ENCODE results near the gene DPP6. TPM values are rescaled to one million over a fixed set of nuclear protein-coding genes. Genes with fewer than 3 reads are reported as not detected.

Gene DPP6
- total and polyA plus RNA-seq, 2 of the 8 experiments (the other 6 are each of a cell fraction or from before 2014, with no cell fraction given) = 4.7 to 6.8 TPM

DNA sequence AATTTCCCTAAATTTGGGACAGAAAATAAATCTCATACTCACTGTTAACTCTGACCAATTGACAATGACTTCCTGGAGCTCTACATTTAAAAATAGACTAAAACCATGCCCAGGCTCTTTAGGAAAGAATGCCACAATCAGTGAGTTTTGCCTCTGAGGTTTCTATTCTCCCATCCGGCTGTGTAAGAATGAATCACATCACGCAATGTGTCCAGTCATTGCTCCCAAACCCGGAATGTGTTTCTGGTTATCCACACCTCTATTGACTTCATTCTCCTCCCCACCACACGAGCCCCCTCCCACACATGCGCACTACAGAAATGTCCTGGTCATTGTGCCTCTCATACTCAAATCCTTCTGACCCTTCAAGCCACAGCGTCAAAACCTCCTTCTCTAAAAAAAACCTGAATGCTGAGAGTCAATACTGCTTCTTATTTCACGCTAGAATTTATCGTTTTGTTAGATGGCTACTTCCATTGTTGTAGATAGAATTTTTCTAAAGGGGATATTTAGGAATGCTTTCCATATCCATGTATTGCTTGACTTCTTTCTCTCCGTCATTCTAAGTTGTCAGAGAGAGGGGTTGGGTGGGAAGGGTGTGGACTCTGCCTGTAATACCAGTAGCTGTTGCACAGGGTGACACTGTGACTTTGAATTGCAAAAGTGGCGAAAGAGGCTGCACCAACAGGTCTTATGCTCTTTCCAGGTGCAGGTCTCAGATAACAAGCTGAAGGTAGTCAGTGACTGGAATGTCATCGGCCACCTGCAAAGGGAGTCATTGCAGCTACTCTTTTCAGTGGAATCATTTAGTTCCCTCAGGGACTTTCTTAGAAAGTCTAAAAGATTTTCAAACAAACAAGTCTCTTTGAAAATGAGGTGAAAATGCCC lies 594.2 kb downstream of the DPP6 start:
- H3K27ac ChIP-seq (ENCODE audit: low read depth, low read length) = no peak overlapping the region
- CTCF ChIA-PET (ENCODE audit: partially characterized antibody) = interaction anchor here (1.1 kb wide), 1 partner anchor 18 kb away, joined by 3 read pairs; no protein-coding TSS in a partner anchor

More for the DNA sequence above, 594.2 kb downstream of the DPP6 start:
- H2BK5ac ChIP-seq (ENCODE audit: low read depth, low read length) = no peak overlapping the region
- no peak overlapping the region for H2BK15ac ChIP-seq (ENCODE audit: low read length)
- H4K8ac ChIP-seq (ENCODE audit: extremely low read depth, insufficient read depth, low read length) = no peak overlapping the region
- H3K9ac ChIP-seq (replicated peaks in 1 of 4; ENCODE audit: extremely low read depth in 1 of 4, low read depth in 3 of 4, low read length in 3 of 4) = no peak overlapping the region
- H2AK5ac ChIP-seq (ENCODE audit: low read depth, low read length) = no peak overlapping the region
- H3K27me3 ChIP-seq (replicated peaks in 1 of 4; ENCODE audit: control insufficient read depth in 3 of 4, extremely low read depth in 1 of 4, insufficient read depth in 3 of 4, low read length in 3 of 4) = no peaks in the 10 kb centered on the region
- H3K56ac ChIP-seq (replicated peaks; ENCODE audit: insufficient read length, low read depth, low read length) = no peak overlapping the region
- no peak overlapping the region for H2BK20ac ChIP-seq (ENCODE audit: low read length)
- no peak overlapping the region for H3K14ac ChIP-seq (ENCODE audit: insufficient read length)
- no peak for DNase-seq (ENCODE audit: low read depth in 1 of 2, low spot score in 2 of 2)
- no peaks in the 10 kb centered on the region for H3K79me2 ChIP-seq (ENCODE audit: control insufficient read depth in 1 of 2, insufficient read depth in 2 of 2, low read length in 2 of 2)
- no peak overlapping the region for H4K5ac ChIP-seq (ENCODE audit: insufficient read length, low read depth, low read length)
- no peaks in the 10 kb centered on the region for H3K23me2 ChIP-seq (ENCODE audit: low read depth, low read length)
- TF ChIP-seq NRF1 (IDR thresholded peaks at IDR 0.05; ENCODE audit: low read depth, low read length) (no peak), ASH2L (IDR thresholded peaks at IDR 0.05; ENCODE audit: low read length) (no peak)
- TF ChIP-seq, protein P1, sequence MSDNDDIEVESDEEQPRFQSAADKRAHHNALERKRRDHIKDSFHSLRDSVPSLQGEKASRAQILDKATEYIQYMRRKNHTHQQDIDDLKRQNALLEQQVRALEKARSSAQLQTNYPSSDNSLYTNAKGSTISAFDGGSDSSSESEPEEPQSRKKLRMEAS (IDR thresholded peaks at IDR 0.05) = no peak
- TF ChIP-seq, protein P2, sequence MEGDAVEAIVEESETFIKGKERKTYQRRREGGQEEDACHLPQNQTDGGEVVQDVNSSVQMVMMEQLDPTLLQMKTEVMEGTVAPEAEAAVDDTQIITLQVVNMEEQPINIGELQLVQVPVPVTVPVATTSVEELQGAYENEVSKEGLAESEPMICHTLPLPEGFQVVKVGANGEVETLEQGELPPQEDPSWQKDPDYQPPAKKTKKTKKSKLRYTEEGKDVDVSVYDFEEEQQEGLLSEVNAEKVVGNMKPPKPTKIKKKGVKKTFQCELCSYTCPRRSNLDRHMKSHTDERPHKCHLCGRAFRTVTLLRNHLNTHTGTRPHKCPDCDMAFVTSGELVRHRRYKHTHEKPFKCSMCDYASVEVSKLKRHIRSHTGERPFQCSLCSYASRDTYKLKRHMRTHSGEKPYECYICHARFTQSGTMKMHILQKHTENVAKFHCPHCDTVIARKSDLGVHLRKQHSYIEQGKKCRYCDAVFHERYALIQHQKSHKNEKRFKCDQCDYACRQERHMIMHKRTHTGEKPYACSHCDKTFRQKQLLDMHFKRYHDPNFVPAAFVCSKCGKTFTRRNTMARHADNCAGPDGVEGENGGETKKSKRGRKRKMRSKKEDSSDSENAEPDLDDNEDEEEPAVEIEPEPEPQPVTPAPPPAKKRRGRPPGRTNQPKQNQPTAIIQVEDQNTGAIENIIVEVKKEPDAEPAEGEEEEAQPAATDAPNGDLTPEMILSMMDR (IDR thresholded peaks at IDR 0.05; ENCODE audit: control extremely low read depth in 1 of 3, insufficient read depth in 1 of 3, low read depth in 1 of 3, low read length in 3 of 3) = no peak
- H3K18ac ChIP-seq (ENCODE audit: extremely low read depth, low read length) = no peak overlapping the region
- H2BK120ac ChIP-seq (replicated peaks; ENCODE audit: low read depth, low read length) = no peak overlapping the region
- no peak overlapping the region for H2AFZ ChIP-seq (ENCODE audit: low read length)
- no peak for FAIRE-seq
- H3K23ac ChIP-seq (ENCODE audit: insufficient read length) = no peak overlapping the region
- H3K9me3 ChIP-seq (ENCODE audit: insufficient read depth in 2 of 2, low read depth in 1 of 2, low read length in 1 of 2) = no peaks in the 10 kb centered on the region
- H3K79me1 ChIP-seq (ENCODE audit: low read depth, low read length) = no peaks in the 10 kb centered on the region
- 88% methylated on average over 11 of the region's 11 CpGs; no CpG with 5 or more reads in 1 of the 2 experiments for WGBS, 2 experiments (ENCODE audit: extremely low coverage in 1 of 2, insufficient coverage in 1 of 2, insufficient read length in 1 of 2, insufficient replicate concordance in 2 of 2, low coverage in 1 of 2, low lambda C conversion rate in 2 of 2, missing lambda C conversion rate in 1 of 2)
- no peak overlapping the region for H3K4me2 ChIP-seq (ENCODE audit: insufficient read depth in 1 of 2, low read depth in 2 of 2, low read length in 2 of 2)
- H3K36me3 ChIP-seq (ENCODE audit: control insufficient read depth in 2 of 4, insufficient read depth in 4 of 4, low read length in 3 of 4) = no peaks in the 10 kb centered on the region
- no peak overlapping the region for H4K91ac ChIP-seq (replicated peaks; ENCODE audit: insufficient read length, low read length)
- H2BK12ac ChIP-seq (ENCODE audit: low read depth, low read length) = no peak overlapping the region
- no peaks in the 10 kb centered on the region for H3K4me1 ChIP-seq (replicated peaks in 1 of 4; ENCODE audit: control insufficient read depth in 3 of 4, insufficient read depth in 4 of 4, low read length in 3 of 4)
- no peaks in the 10 kb centered on the region for H4K20me1 ChIP-seq (replicated peaks in 1 of 2; ENCODE audit: control insufficient read depth in 1 of 2, insufficient read depth in 2 of 2, low read length in 2 of 2)
- H3K4ac ChIP-seq (replicated peaks; ENCODE audit: insufficient read length, low read depth, low read length) = no peak overlapping the region
- no peak overlapping the region for H3K4me3 ChIP-seq (ENCODE audit: extremely low read depth in 1 of 4, insufficient read depth in 2 of 4, low read depth in 3 of 4, low read length in 4 of 4)
- POLR2A ChIA-PET (ENCODE audit: partially characterized antibody) = no interaction called here
